HS-27A (cell line): ENCODE data around the gene SV2C.

ENCODE experiments used
- DNase-seq: peaks from one replicate; pipeline ENCODE4 v3.0.0-alpha.2; 2012; ENCODE audit warnings: low read depth, missing footprints

The SV2C gene

DNA sequence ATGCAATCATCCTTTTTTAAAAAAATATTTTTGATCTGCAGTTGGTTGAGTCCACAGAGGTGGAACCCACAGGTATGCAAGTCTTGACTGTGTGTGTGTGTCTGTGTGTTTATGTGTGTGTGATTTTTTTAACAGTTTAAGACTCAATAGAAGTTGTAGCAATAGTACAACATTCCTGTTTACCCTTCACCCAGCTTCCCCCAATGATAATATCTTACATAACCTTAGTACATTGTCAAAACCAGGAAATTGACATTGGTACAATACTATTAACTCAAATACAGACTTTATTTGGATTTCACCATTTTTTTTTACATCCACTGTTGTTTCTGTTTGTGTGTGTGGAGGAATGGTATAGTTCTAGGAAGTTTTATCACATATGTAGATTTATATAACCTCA, 81.8 kb downstream of the SV2C start:
- DNase-seq, result no peak

DNA sequence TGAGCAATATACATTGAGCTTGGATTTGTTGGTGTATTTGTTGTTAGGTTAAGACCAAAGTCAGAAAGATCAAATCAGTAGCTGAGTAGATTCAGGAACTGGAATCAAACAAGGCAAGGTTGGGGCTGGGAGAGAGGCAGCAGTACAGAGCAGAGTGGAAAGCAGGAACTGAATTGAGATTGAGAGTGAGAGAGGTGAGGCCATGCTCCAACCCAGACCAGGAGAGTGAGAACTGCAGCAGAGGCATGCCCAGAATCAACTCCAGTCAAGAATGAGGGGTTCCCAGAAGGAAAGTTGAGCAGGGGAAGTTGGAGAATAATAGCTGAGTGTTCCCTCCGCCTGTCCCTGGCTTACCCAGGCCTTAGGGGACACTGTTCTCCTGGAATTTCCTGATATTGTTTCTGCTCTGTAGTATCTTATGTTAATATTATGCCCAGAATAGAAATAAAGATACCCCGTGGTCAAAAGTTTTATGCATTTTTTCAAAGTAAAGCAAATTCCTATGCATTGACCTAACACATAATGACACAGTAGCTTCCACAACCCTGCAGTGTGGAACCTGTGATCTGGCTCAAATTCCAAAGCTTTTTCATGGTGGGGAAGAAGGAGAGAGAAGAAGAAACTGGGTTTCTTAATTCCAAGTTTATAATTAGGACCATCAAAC, 82.7 kb downstream of the SV2C start:
- DNase-seq, result no peak

DNA sequence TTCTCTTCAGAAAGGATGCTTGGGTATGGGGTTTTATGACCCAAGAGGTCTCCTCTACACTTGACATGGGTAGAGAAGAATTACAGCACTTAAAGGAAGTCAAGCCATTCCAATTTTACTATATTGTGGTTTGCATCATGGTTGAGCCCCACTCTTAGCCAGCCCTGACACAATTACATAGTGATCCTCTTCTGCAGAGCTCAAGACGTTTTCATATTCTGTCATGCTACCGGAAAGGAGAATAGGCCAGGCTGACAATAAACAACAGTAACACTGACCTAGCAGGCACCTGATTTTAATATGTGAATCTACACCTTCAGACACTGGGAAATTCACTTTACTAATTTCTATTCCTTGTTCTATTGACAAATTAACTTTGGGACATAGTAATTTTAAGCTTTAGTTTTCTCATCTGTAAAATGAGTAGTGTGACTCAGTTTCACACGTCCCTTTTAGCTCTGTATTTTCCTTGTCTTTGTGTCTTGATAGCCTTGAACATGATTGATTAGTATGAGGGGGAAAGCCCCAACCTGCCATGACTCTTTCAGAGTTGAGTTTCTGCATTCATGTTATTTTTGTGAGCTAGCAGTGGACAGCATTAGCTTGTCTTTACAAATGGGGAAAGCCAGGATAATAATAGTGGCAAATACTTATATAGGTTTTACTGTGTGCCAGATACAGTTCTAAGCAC, 83.8 kb downstream of the SV2C start:
- DNase-seq, result no peak

DNA sequence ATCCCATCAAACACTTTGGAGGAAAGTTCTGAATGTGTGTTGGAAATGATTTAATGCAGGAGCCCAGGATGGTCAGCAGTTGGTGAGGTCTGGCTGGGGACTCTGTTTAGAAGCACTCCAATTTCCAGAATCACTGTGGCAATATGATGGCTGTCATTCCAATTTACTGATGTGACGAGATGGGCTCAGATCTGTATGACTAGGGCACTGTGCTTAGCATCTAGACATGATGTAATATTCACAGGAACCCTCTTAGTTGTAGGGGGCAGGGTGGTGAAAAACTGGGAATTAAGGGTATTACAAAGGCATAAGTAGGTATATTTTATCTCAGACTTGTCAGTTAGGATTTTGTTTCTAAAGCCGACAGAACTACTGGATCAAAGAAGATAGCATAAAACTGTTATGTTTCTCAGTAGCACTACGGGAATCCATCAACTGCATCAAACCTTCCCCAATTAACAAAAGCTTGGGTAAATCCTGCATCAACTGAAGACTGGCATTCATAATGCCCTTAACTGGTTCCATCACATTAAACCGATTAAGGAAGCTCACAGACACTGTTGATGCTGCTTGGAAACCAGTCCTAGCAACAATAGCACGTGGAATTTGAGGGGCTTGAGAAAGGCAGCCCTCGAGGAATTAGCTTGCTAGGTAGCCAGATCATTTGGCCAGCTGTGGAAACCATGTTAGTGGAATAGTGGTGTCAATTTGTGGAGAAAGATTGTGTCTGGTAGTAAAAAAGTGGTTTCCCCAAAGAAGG, 86.1 kb downstream of the SV2C start:
- no peak for DNase-seq

DNA sequence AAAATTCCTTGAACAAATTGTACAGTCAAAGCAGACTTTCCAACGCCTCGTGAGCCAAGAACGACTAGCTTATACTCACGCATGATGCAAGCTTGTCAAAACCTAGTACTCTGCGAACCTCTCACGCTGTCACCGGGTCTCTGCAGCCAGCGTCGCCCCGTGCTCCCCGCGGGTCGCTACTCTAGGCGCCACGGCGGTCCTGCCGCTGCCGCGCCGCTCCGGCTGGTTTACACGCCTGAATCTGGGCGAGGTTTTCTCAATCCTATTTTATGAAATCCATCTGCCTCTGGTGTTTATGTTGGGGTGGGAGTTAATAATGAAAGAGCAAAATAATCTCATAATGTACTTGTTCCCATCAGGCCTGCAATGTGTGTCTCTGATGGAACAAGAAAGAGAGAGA, 90.9 kb downstream of the SV2C start:
- no peak for DNase-seq

DNA sequence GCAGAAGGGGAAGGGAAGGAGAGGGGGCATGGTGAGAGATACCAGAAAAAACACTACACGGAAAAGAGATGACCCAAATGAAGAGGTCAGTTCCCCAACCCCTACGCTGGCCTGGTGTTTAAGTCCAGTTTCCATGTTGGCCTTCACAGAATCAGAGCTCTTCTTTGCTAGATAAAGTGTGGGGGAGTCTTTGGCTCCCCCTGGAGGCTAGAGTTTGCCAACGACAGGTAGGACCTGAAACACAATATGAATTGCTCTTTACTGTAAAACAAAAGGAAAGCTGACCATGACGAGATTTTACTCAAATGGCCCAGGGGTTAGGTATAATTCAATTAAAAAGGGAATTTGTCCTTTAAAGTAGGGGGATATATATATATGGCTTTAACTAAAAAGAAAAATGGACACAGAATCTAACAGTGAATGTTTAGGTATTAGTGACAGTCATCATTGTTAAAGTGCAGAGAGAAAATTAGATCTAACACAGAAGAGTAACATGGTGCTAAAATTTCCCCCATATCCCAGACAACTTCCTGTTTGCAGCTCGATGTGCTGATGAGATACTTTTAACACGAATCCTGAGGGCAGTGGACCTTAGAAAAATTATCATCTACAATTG, 92.0 kb downstream of the SV2C start:
- DNase-seq, result no peak

DNA sequence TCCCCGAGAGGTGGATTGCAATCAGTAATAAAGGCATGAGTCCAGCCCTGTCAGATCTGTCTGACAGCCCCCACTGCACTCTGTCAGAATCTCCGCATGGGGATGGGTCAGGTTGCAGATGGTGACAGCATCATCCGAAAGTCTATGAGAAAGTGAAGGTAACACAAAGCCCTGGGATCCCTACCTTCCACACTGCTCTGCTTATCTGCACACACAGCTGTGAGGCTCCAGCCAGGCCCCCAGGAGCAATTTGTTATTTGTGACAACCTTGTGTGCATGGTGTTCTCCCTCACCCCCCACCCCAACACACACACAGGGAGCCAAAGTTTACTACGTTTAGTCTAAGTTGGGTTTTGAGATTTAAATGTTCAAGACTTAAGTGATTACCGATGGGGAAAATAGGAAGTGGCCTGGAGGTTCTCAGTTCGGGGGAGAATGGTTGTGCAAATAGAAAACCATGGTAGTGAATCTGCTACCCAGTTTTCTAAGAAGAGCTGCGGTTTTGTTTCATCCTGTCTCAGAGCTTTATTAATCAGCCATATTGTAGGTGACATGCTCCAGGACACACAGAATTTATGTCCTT, 92.7 kb downstream of the SV2C start:
- DNase-seq, result no peak

DNA sequence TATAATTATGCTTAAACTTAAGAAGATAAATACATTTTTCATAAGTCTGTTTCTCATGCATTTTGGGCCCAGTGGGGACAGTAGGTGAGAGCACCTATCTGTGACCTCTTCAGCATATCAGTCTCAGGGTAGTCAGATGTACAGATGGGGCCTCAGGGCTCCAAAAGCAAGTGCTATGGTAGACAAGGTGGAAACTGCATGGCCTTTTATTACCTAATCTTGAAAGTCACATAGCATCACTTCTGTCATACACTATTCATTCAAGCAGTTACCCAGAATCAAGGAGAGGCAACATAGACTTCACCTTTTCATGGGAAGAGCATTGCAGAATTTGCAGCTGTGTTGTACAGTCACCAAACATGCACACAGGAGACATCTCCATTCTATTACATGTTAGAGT, 94.8 kb downstream of the SV2C start:
- no peak for DNase-seq

DNA sequence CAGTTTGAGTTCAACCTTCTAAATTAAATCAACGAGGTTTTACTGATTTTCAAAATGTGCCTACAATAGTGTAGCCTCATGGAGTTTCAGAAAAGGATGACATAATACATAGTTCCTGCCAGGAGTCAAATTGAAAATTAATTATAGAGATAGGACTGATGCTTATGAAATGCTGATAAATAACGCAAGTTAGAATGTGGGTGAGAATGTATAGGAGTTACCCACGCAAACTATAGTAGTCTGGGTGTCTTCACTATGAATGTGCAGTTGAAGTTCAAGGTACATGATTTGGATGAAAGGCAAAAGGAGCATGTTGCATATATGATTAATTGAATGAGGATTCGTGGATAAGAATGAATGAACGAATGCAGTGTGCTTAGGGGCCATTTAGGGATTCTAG, 95.7 kb downstream of the SV2C start:
- no peak for DNase-seq

DNA sequence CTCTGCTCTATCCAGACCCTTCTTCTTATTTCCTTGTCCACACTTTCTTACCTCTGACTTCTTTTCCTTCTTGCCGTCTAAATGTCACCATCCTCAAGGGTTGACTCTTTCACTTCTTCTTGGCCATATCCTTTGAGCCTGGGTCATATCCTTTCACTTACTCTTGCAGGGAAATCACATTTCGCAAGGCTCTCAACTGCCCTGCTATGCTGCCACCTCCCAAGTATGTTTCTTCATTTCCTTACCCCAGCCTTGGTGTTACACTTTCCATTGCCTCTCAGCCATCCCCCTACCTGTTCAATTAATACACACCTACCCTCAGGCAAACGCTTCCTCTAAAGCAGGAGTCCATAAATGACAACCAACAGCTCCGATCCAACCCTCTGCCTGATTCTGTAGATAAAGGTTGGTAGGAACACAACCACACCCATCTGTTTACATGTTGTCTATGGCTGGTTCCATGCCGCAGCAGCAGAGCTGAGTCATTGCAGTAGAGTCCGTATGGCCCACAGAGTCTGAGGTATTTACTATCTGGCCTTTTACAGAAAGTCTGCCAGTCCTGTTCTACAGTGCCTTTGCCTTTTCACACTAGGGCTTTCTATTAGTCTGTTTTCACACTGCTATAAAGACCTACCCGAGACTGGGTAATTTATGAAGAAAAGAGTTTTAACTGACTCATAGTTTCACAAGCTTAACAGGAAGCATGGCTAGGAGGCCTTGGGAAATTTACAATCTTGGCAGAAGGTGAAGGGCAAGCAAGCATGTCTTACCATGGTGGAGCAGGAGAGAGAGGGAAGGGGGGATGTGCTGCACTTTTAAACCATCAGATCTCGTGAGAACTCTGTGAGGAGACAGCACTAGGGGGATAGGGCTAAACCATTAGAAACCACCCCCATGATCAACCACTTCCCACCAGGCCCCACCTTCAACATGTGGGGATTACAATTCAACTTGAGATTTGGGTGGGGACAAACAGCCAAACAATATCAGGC, 97.9 kb downstream of the SV2C start:
- DNase-seq, result no peak

DNA sequence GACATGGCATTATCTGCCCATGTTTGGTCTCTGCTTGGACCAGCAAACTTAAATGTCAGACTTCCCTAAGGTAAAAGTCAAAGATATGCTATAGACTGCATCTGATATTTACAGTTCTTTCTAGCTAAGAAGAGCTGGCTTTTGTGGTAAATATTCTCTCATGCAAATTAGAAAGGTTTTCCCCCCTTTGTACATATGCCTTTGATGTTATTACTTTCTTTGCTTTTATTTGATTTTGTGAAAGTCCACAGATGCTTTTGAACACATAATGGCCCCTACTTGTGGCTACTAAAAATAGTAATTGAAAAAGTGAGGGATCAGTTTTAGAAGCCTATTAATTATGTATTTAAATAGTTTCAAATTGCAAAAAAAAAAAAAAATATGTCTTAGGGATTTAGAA, 104.2 kb downstream of the SV2C start:
- DNase-seq, result no peak

DNA sequence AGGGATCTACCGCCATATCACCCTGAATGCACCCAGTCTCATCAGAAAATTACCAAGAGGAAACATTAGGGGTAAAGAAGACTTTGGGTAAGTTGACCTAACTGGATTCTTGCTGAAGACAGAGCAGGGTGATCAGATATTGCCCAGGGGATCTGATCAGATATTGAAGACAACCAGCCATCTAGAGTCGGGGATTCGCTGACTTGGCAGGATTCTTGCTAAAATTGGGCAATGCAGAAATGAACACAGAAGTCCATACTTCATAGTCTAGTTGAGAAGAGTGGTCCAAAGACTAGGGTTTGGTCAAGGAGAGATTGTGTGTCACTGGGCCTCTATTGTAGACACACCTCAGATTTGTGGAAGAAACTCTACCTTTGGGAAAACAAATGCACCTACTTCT, 107.2 kb downstream of the SV2C start:
- DNase-seq, result no peak

DNA sequence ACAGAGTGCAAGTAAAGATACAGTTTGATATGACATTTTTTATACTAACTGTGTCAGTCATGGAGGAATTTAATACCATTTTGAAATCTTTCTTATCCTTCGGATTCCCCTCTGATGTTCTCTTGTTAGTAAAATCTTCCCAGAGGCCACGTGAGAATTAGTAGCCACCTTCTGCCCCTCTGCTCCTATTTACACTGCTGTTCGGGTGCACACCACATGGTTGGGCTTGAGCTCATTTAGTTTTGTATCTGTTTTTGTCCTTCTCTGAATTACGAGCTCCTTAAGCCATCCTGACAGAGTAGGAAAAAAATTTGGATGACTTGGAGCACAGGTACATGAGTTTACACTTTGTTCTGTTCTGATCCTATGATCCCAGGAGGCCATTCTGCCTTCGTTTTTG, 109.7 kb downstream of the SV2C start:
- no peak for DNase-seq

DNA sequence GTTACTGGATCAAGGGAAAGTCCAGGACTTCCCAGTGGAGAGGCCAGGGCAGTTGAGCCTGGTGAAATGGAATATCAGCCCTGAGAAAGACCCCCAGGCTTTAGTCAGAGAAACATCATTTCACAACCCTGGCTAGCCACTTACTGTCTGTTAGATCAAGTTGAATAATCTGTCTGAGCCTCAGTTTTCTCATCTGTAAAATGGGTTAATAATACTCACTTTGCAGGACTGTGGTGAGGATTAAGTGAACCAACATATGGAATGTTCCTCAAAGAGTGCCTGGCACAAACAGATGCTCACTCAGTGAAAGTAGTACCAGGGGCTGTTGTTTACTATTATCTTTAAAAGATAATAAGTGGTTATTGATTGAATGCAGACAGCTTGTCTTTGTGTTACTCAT, 110.5 kb downstream of the SV2C start:
- DNase-seq, result no peak

DNA sequence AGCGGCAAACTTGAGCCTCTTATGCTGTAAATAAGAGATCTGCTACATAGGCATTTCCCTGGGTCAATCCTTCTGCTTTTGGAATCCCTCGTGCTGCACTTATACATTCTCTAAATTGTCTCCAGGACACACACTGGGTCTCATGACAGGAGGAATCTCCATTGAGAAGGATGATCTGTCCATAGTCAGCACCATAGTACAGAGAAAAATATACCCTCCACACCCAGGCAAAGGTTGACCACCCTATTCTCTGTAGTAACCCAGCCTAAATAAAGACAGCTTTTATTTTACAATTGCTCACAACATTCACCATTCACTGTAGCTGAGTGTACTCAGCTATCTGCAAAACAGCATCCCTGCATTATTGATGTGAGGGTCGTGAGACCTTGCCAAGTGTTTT, 111.2 kb downstream of the SV2C start:
- DNase-seq, result no peak

DNA sequence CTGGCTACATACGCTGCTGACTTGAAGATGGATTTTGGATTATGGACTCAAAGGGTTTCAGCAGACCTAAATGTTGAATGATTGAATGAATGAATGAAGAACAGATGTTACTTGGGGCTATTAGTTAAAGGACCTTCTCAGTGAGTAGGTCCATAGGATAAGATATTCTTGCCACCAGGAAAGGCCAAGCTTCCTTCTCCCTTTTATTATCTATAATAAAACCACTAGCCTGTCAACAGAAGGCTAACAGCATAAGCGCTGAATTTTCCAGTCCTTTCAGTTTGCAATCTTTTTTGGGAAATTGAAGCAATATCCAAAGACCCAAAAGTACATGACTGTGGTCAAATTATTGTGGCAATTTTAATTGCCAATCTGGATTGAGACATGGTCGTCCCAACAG, 113.3 kb downstream of the SV2C start:
- DNase-seq, result no peak

DNA sequence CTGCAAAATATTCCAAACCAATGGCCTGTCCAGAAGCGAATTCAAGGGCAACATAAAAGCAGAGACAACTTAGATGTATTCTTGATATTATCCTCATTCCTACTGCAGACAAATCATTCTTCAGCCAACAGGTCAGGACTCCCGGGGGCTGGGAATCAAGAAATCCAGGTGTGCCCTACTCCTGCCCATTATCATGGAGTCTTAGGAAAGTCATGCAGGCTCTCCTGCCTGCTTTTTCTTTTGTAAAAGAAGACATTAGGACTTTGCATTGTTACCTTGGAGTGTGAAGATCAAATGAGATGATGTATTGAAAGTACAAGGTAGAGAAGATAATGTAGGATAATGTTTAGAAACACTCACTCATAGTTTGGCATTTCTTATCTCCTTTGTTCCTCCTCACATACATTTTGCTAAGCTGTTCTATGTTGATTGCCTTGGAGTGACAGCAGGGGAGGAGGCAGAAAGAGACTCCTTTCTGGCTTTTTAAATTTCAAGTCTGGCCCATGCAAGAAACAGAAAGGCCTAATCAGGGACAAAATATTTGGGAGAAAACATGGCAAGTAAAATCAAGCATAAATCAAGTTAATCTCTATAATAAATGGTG, 113.8 kb downstream of the SV2C start:
- no peak for DNase-seq

DNA sequence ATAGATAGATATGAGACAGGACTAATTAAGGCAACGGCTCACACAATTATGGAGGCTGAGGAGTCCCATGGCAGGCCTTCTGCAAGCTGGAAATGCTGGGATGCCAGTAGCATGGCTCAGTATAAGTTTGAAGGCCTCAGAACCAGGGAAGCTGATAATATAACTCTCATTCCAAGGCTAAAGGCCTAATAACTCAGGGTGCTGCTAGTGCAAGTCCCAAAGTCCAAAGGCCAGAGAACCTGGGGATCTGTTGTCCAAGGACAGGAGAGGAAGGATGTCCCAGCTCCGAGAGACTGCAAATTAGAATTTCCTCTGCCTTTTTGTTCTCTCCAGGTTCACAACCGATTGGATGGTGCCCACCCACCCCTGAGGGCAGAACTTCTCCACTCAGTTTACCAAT, 114.5 kb downstream of the SV2C start:
- no peak for DNase-seq

DNA sequence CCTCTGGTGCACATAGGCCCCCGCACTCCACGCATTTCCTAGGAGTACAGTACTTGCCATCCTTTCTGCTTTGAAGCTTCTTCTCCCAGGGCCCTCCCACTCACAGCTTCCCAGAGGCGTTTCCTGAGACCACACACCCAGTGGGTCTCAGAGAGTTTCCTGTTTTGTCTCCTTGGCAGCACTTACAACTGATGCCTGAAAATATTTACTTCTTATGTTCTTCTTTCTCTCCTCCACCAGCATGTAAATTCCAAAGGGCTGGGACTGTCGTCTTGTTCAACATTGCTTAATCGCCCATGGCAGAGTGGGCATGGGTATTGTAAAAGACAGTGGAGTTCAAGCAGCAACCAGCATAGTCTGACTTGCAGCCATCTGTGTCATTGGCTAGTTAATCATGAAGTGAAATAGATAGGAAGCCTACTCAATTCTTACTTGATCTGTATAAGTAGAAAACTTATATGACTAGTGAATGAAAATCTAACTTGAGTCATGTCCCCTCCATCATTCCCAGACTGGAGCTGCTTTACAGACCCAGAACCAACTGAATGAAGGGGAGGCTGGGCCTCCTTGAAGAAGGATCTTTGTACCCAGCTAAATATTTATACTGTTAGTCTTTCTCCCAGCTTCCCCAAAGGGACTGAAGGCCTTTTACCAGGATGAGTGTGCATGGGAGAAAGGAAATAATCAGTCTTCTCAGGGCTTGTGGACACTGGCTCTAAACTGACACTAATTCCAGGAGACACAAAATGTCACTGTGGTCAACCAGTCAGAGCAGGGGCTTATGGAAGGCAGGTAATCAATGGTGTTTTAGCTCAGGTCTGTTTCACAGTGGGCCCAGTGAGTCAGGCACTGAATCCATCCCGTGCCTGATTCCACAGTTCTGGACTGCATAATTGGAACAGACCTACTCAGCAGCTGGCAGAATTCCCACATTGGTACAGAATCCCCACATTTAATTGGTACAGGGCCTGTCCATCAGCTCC, 116.4 kb downstream of the SV2C start:
- DNase-seq, result no peak

DNA sequence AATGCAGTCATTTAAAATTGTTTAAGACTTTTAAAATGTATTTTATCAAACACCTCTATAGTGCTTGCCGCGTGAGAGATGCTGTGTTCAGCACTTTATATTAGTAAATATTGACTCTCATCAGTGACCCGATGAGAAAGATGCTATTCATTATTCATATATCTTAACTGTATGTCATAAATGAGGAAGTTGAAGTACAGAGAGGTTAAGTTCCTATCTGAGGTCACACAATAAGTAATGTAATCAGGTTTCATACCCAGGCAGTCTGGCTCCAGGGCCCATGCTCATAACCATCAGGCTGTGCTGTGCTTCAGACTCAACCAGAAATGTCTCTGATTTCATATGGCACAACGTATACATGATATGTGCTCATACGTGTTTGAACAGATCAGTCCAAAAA, 119.0 kb downstream of the SV2C start:
- no peak for DNase-seq
